Heart left ventricle (tissue), 13 donors: ENCODE measurements around the gene BCL7C.

Experiments used
- POLR2A ChIP-seq, 2 donors: fragments of 450-650 bp; IDR thresholded peaks; one replicate each; pipeline ENCODE4 v1.6.1; 2017; ENCODE audit warnings: antibody characterized with exemption in 2 of 2, mild to moderate bottlenecking in 2 of 2, moderate library complexity in 2 of 2
- TF ChIP-seq, protein P1 (sequence below), 12 donors: fragments of 200-600 bp; sonication (generic) in 4 of 12; IDR thresholded peaks; one replicate each; pipeline versions ENCODE4 v1.5.0 to v1.8.0; 2018 to 2022; ENCODE audit warnings: antibody characterized with exemption in 12 of 12, mild to moderate bottlenecking in 5 of 12
- donor health status: ischemic (EF 13 %, LVEDD 7.1; RV severe dilation, severe dysfunction).
- donor health status: DM: no; HTN: yes; CAD: no.
- donor health status: DM: no; HTN: no; CAD: no.
- donor health status: ischemic (EF 25% LVEDD 6.9; RV normal size, moderate dysfunction).
- donor health status: ischemic (EF 25% LVEDD 5.7; RV mildly dilated, moderate dysfunction).
- donor health status: ischemic (EF 35%, LVEDD 5.7; RV mildly dilated, moderate dysfunction).
- donor health status: nonischemic (EF 11% LVEDD 7.7; RV severe dilation, severe dysfunction).
- donor health status: DM: yes; HTN: yes; CAD: no.
- donor health status: PGD.
- donor health status: ischemic (EF 29% LVEDD 5.4; RV normal size, mild dysfunction).
- donor health status: nonischemic (EF 23%, LVEDD 6.1; RV moderate dilation, normal function).

DNA sequence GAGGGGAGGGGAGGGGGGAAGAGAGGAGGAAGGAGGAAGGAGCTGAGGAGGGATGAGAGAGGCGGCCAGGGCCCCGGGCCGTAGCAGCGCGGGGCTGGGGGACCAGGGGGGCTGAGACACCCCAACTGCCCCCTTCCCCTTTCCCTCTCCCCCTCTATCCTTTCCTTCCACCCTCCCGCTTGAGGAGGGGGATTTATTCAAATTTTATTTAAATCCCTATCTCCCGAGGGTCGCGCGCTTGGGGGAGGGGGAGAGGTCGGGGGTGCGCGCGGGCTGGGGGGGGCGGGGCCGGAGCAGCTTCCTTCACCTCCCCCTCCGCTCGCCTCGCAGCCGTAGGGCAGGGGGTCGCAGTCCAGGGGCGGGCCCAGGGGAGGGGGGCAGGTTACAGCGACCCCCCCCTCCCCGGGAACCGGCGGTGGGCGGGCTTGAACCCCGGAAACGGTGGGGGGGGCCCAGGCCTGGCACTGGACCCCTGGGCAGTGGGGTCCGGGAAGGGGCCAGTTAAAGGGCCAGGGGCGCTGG is 29.7 kb upstream of the BCL7C start, which contains the start of gene FBXL19:
- TF ChIP-seq, protein P1, sequence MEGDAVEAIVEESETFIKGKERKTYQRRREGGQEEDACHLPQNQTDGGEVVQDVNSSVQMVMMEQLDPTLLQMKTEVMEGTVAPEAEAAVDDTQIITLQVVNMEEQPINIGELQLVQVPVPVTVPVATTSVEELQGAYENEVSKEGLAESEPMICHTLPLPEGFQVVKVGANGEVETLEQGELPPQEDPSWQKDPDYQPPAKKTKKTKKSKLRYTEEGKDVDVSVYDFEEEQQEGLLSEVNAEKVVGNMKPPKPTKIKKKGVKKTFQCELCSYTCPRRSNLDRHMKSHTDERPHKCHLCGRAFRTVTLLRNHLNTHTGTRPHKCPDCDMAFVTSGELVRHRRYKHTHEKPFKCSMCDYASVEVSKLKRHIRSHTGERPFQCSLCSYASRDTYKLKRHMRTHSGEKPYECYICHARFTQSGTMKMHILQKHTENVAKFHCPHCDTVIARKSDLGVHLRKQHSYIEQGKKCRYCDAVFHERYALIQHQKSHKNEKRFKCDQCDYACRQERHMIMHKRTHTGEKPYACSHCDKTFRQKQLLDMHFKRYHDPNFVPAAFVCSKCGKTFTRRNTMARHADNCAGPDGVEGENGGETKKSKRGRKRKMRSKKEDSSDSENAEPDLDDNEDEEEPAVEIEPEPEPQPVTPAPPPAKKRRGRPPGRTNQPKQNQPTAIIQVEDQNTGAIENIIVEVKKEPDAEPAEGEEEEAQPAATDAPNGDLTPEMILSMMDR (IDR thresholded peaks at IDR 0.05): no peak
- no peak for TF ChIP-seq POLR2A (IDR thresholded peaks at IDR 0.05)
